GM19455 (cell line): ENCODE data around the gene GALNT10.

Experiments
- ATAC-seq: cut with Tn5 transposase; IDR thresholded peaks from one replicate; pipeline ENCODE4 v1.9.1; 2021; ENCODE audit not compliant: unreplicated experiment

Gene GALNT10

GRCh38 chr5:154260224-154260927 is 69.8 kb downstream of the GALNT10 start:
- ATAC-seq = no peak

GRCh38 chr5:154262342-154262741 is 71.8 kb downstream of the GALNT10 start:
- ATAC-seq = no peak

GRCh38 chr5:154264549-154265196 is 74.1 kb downstream of the GALNT10 start:
- ATAC-seq = no peak

- ATAC-seq = no peak
These were observed 74.8 kb downstream of the GALNT10 start for GRCh38 chr5:154265197-154265773.

GRCh38 chr5:154267516-154267915 is 77.0 kb downstream of the GALNT10 start:
- no peak for ATAC-seq

- ATAC-seq = no peak
These were observed 77.5 kb downstream of the GALNT10 start for GRCh38 chr5:154268073-154268472.

- no peak for ATAC-seq
These were observed 78.9 kb downstream of the GALNT10 start for GRCh38 chr5:154269414-154269813.

- no peak for ATAC-seq
These were observed 80.9 kb downstream of the GALNT10 start for GRCh38 chr5:154271466-154271865.

- no peak for ATAC-seq
These were observed 81.5 kb downstream of the GALNT10 start for GRCh38 chr5:154271936-154272514.

GRCh38 chr5:154273028-154273617 is 82.6 kb downstream of the GALNT10 start:
- peak; percentile 65 for ATAC-seq

GRCh38 chr5:154273963-154274827 is 83.7 kb downstream of the GALNT10 start:
- ATAC-seq = no peak

GRCh38 chr5:154274828-154275185 is 84.3 kb downstream of the GALNT10 start:
- no peak for ATAC-seq

- no peak for ATAC-seq
These were observed 85.0 kb downstream of the GALNT10 start for GRCh38 chr5:154275566-154275965.

- ATAC-seq = no peak
These were observed 85.9 kb downstream of the GALNT10 start for GRCh38 chr5:154276261-154276972.

GRCh38 chr5:154276973-154277331 is 86.4 kb downstream of the GALNT10 start:
- no peak for ATAC-seq

- ATAC-seq = no peak
These were observed 87.0 kb downstream of the GALNT10 start for GRCh38 chr5:154277499-154277898.

- no peak for ATAC-seq
These were observed 87.7 kb downstream of the GALNT10 start for GRCh38 chr5:154278186-154278585.

- ATAC-seq = peak; percentile 78
These were observed 88.4 kb downstream of the GALNT10 start for GRCh38 chr5:154278908-154279307.

- peak; percentile 91 for ATAC-seq
These were observed 93.9 kb downstream of the GALNT10 start for GRCh38 chr5:154284433-154284832.
